Caki2 (cell line): ENCODE results near the gene CPHXL2. TPM values are rescaled to one million over a fixed set of nuclear protein-coding genes. Genes with fewer than 3 reads are reported as not detected.

Experiments used
- DNase-seq: peaks from one replicate; pipeline ENCODE4 v3.0.0-alpha.2; 2015; ENCODE audit warnings: low read depth
- in situ Hi-C: cut with HindIII; loops from 2 replicates; pipeline ENCODE4 v1.10.0; 2016; ENCODE audit warnings: low sequenced_read_pairs, low pct_unique_long_range_greater_than_20kb, mixed read lengths
- total RNA-seq: library from RNA; depleted of rRNA; stranded (reverse); fragments of >200 nt; shearing (Covaris generic); gene quantifications from 2 replicates; pipeline ENCODE4 v1.2.3, GENCODE V29; 2014; ENCODE audit warnings: low replicate concordance; rRNA removed

The CPHXL2 gene
- total RNA-seq, result not detected in 2 replicates

GRCh38 chr16:75676909-75677308 is at the start of gene CPHXL2:
Gene CPHXL2 (minus strand): TSS chr16:75677009. CDS start chr16:75676999, 10 bp downstream.
- DNase-seq, result no peak
- in situ Hi-C loops, result no loop called here

GRCh38 chr16:75726390-75726789 is 49.6 kb upstream of the CPHXL2 start, which contains the start of gene CPHXL:
Gene CPHXL (minus strand): TSS chr16:75726490. CDS start chr16:75726442, 48 bp downstream.
- no peak for DNase-seq
- in situ Hi-C loops, result no loop called here

- in situ Hi-C loops, result no loop called here
- DNase-seq, result no peak
Measured at GRCh38 chr16:75718452-75718851, 41.6 kb upstream of the CPHXL2 start.

GRCh38 chr16:75714661-75715060 is 37.9 kb upstream of the CPHXL2 start:
- DNase-seq, result no peak
- in situ Hi-C loops, result no loop called here

GRCh38 chr16:75710344-75710743 is 33.5 kb upstream of the CPHXL2 start:
- DNase-seq, result peak; percentile 10
- in situ Hi-C loops, result no loop called here

- in situ Hi-C loops, result no loop called here
- no peak for DNase-seq
Measured at GRCh38 chr16:75703306-75703705, 26.5 kb upstream of the CPHXL2 start.

GRCh38 chr16:75702242-75702641 is 25.4 kb upstream of the CPHXL2 start:
- in situ Hi-C loops, result no loop called here
- DNase-seq, result no peak

GRCh38 chr16:75701361-75701760 is 24.6 kb upstream of the CPHXL2 start, which contains the start of gene DUXB:
Gene DUXB (minus strand): TSS chr16:75701461. CDS start chr16:75701418, 43 bp downstream.
- in situ Hi-C loops, result no loop called here
- DNase-seq, result no peak

GRCh38 chr16:75697571-75697970 is 20.8 kb upstream of the CPHXL2 start:
- DNase-seq, result no peak
- in situ Hi-C loops, result no loop called here

- in situ Hi-C loops, result no loop called here
Measured at GRCh38 chr16:75695708-75696107, 18.9 kb upstream of the CPHXL2 start.

GRCh38 chr16:75687361-75687760 is 10.6 kb upstream of the CPHXL2 start:
- no peak for DNase-seq
- in situ Hi-C loops, result no loop called here

More at GRCh38 chr16:75695708-75696107, 18.9 kb upstream of the CPHXL2 start:
- DNase-seq, result no peak

GRCh38 chr16:75682308-75682707 is 5.5 kb upstream of the CPHXL2 start:
- in situ Hi-C loops, result no loop called here
- no peak for DNase-seq

GRCh38 chr16:75679366-75679765 is 2.6 kb upstream of the CPHXL2 start:
- DNase-seq, result no peak
- in situ Hi-C loops, result no loop called here

- in situ Hi-C loops, result no loop called here
- no peak for DNase-seq
Measured at GRCh38 chr16:75667503-75667902, 9.3 kb downstream of the CPHXL2 start.

GRCh38 chr16:75660726-75661302 is 16.0 kb downstream of the CPHXL2 start:
- in situ Hi-C loops, result no loop called here
- DNase-seq, result no peak

- no peak for DNase-seq
- in situ Hi-C loops, result no loop called here
Measured at GRCh38 chr16:75660321-75660720, 16.5 kb downstream of the CPHXL2 start.

- in situ Hi-C loops, result no loop called here
- DNase-seq, result no peak
Measured at GRCh38 chr16:75658175-75658574, 18.6 kb downstream of the CPHXL2 start.

- no peak for DNase-seq
- in situ Hi-C loops, result no loop called here
Measured at GRCh38 chr16:75653922-75654321, 22.9 kb downstream of the CPHXL2 start.

- DNase-seq, result peak; percentile 70
- in situ Hi-C loops, result no loop called here
Measured at GRCh38 chr16:75648265-75649076, 28.3 kb downstream of the CPHXL2 start.
